ENCODE data around the gene MTCL1.

MTCL1 gene

DNA sequence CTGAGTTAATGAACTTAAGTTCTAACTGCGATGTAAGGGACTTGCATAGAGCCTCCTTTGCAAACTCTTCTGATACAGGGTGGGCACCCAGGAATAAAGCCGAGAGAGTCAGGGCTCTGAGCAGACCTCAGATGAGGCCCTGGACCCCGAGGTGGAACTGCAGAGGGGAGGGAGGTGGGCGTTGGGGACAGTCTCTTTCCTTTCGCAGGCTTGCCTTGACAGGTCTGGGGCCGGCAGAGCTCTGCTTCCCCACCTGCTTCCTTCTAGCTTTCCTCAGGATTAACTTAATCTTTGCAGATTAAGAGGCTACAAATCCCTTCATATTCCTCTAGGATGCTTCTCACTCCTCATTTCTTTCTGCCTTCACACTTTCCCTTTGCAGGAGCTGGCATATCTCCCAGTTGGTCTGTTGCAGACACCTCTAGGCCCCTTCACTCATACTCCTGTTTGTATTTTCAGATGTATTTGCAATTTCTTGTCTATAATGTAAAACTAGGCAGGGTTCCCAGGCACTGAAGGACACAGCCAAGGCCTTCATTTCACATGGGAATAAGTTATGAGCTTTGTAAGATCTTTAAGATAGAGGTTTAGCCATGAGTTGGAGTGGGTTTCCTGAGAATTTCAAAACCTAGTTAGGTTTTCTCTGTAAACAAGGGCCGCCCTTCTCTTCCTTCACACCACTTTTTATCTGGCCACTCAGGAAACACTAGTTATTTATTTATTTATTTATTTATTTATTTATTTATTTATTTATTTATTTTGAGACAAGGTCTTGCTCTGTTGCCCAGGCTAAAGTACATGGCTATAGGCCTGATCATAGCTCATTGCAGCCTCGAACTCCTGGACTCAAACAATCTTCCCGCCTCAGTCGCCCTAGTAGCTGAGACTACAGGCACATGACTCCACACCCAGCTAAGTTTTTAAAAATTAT, 70.9 kb downstream of the MTCL1 start:
- no peak for DNase-seq

- no peak for DNase-seq
These were observed 72.5 kb downstream of the MTCL1 start for GRCh38 chr18:8777846-8778245.

GRCh38 chr18:8778386-8778785, 73.0 kb downstream of the MTCL1 start:
- DNase-seq: no peak

- no peak for DNase-seq
These were observed 73.5 kb downstream of the MTCL1 start for GRCh38 chr18:8778824-8779223.

DNA sequence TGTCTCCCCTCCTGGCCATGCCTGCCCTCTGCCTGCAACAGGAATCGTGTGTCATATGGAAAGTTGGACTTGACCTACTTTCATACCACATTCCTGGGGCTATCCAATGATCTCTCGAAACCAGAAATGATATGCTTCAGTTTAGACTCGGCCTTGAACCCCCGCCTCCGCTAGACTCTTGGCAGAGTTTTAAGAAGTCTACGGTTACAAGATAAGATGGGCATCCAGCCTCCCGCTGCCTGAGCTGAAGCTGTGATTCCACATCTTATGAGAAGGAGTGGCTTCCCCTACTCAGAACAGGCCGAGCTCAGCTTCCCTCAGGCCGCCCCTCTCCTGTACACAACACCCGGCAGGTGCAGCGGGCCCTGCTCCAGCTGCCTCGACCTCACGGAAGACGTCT, 73.9 kb downstream of the MTCL1 start:
- no peak for DNase-seq

DNA sequence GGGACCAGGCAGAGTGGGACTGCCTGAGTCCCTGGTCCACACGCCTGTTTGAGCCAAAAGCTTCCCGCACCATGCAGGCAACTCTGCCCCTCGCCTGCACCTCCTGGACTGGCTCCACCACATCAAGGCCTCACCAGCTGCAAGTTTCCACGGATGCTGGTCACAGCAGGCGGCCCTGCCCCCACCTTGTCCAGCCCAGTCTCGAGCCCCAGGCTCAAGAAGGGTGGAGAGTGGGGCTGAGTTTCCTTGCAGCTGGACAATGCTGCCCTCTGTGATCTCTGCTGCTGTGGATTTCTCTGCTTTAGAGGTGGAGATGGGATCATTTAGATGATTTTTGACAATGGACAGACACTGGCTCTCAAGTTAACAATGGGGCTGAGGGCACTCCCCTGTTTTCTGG, 74.9 kb downstream of the MTCL1 start:
- DNase-seq: no peak

GRCh38 chr18:8781671-8782070, 76.3 kb downstream of the MTCL1 start:
- no peak for DNase-seq

GRCh38 chr18:8783335-8783993, 78.1 kb downstream of the MTCL1 start:
- DNase-seq: no peak

GRCh38 chr18:8783994-8784530, 78.7 kb downstream of the MTCL1 start:
- DNase-seq: no peak

GRCh38 chr18:8785261-8785660, 79.9 kb downstream of the MTCL1 start:
- no peak for DNase-seq

DNA sequence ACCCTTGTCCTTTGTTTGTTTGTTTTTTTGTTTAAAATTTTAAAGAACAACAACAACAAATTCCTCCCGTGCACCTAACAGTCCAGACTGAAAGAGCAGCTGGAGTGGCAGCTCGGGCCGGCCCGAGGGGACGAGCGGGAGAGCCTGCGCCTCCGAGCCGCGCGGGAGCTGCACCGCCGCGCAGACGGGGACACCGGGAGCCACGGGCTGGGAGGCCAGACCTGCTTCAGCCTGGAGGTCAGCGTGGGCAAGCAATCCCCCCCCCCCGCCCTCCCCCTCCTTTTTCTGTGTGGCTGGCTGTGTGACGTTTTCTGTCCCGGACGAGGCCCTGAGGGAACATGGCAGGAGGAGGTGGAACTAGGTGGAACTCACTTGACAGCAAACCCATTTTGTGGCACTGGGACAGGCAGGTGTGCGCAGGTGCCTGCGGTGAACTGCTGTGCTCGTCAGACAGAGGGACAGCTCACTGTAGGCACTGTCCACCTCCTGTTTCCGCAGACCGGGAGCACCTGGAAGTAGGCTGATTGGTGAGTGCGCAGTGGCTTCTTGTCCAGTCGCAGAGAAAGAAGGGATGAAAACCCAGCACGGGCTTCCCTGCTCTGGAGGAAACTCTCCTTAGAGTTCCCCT, 80.6 kb downstream of the MTCL1 start:
- no peak for DNase-seq

- no peak for DNase-seq
These were observed 81.4 kb downstream of the MTCL1 start for GRCh38 chr18:8786483-8787370.

GRCh38 chr18:8787371-8787670, 82.0 kb downstream of the MTCL1 start:
- DNase-seq: no peak

- no peak for DNase-seq
These were observed 82.4 kb downstream of the MTCL1 start for GRCh38 chr18:8787794-8788193.

DNA sequence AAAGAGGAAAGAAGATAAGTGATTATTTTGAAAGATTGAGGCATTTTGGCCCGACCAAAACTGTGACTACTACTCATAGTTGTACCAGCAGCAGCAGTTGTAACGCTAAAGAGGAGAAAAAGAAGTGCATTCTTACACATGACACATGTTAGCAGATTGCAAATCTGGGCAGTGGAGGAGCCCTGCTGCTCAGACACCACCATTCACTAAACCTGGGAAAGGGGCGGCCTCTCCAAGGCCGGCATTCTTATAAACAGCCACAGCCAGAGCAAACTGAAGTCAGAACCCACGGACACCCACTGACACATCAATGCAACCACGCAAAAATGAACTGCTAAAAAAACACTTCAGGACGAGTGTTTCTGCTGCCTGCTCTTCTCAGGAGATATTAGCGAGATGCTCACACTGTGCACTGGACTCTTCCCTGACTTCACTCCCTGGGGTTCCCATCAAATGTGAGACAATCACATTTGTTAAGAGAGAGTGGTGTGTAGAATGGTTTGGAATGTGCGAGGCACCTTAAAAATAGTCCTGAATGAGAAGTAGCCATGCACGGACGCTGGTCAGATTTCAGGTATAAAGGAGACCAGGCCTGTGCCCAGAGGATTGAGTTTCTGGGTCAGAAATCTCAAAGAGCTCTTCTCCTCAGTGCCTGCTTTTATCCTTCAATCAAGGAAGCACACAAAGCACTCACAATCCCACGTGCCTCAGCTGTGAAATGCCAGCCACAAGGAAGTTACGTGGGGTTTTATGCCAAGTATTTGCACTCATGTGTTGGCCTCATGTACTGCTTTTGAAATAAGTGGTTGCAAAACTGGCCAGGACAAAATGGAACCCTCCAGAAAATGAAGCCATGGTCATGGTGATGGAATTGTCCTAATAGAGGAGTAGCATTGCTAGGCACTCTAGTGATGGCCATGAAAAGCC, 83.4 kb downstream of the MTCL1 start:
- DNase-seq: no peak

GRCh38 chr18:8791171-8791651, 85.9 kb downstream of the MTCL1 start:
- no peak for DNase-seq

DNA sequence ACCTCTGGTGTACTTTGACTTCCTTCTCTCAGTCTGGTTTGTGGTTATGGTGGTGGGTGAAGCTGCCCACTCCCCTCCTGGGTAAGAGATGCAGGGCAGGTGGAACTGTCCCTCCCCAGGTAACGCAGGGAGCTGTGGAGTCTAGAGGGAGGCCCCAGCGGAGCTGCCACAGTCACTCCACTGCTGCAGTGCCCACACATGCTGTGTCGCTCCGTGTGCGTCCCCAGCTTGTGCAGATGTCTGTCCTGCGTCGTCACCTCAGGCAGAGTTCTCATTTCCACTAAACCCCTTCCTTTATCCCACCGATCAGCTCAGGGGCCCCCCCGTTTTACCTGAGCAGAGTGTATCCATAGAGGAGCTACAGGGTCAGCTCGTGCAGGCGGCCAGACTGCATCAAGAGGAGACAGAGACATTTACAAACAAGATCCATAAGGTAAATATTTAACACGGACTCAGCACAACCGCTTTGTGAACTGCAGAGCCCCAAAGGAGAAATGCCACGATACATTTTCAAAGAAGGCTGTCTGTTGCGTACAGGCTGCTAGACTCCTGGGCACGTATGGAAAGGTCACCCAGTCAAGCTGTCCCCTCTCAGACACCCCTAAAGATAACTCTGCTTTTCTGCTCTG, 87.4 kb downstream of the MTCL1 start:
- no peak for DNase-seq

DNA sequence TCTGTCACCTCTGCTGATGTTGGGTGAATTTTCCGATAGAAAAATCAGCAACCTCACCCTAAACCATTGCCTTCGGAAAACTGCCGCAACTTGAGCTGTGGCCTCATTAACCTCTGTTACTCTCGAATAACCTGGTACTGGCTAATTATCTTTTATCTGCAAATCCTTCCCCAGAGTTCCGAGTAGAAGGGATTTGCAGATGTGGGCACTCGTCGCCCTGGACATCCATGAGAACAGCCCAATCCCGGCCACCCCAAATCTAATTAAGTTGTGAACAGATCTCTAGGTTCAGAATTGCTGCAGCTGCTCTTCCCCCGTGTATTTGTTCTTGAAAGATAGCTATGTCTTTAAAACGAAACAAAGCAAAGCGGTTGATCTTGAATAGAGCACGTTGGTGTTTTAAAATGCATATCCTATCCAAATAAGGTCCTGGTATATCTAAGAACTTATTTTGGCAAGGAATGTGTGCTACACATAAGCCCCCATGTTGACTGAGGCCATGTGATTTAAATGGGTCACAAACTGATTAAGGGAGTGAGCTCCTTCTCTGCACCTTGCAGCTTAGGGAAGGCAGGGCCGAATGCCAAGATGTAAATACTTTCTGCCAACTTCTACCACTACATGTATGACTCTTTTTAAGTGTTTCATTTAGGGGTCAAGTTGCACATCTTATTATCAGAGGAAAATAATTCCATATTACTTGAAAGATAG, 88.2 kb downstream of the MTCL1 start:
- no peak for DNase-seq

DNA sequence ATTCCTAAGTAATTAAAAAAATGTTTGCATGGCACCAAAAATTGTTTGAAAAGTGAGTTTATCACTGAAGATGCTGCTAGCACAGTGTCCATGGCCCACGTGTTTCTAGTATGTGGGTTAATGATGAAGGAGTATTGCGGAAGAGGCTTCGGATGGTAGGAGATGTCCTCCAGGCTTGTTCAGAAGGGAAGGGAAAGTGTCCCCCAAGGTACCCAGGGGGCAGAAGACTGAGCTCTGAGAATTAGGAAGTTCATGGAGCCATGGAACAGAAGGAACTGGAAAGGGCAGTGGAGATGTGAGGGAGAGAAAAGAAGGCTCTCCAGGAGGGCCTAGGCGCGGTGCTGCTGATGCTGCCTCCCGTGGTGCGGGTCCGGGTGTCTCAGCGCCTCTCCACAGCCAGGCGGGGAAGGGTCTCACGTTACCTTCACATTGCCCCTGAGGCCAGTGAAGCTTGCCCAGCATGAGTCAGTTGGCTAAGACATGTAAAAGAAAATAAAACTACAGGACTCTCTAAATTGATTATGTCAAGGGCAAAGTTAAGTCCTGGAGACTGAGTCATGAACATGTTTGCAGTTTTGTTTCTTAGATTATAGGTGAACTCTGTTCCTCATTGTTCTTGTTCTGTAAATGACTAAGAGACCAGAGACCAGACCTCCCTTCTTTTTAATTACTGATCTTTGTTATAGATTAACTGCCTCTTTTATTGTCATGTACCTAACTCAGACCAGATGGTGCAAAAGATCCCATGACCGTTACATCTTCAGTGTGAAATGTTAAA, 89.0 kb downstream of the MTCL1 start:
- no peak for DNase-seq

DNA sequence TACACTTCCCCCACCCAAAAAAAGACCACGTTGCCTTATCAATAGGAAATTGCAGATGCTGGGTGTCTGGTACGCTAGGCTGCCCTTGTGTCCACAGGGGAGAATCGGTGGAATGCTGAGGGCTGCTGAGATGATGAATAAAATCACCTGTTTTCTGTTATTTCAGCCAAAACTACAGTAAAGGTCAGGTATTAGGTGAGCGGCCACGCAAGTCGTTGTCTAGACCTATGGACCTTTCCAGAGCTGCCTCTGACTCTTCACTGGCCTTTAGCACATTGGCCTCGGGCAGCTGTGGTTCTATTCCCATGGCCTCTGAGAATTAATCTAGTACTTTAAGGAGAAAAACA, 89.6 kb downstream of the MTCL1 start:
- no peak for DNase-seq

Data from NCI-H1092 treated with DMSO at 0.1 percent for 48 hours (cell line).